Fibroblast of lung (primary cell): ENCODE results near the gene ANO2.

Source experiments
- CTCF ChIP-seq, 2 donors: IDR thresholded peaks in 1 of 2; conservative IDR thresholded peaks in 1 of 2; 1 replicate in 1 of 2; 2 replicates in 1 of 2; pipeline ENCODE4 v1.5.1; 2011 to 2012; ENCODE audit warnings: low read length in 2 of 2, control low read depth in 1 of 2, inconsistent platforms in 1 of 2, low read depth in 1 of 2, mild to moderate bottlenecking in 1 of 2
- EZH2 ChIP-seq: IDR thresholded peaks from 2 replicates; pipeline ENCODE4 v1.5.1; 2012; ENCODE audit warnings: low read length, control low read depth, mild to moderate bottlenecking; ENCODE audit errors: missing control alignments

DNA sequence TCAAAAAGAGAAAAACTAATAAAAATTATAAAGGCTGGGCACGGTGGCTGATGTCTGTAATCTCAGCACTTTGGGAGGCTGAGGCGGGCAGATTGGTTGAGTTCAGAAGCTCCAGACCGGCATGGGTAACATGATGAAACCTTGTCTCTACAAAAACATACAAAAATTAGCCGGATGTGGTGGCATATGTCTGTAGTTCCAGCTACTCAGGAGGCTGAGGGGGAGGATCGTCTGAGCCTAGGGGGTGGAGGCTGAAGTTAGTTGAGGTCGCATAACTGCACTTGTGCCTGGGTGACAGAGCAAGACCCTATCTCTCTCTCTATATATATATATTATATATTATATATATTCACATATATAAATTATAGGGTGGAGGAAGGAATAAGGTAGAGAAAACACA is 32.5 kb upstream of the ANO2 start:
- TF ChIP-seq CTCF (conservative IDR thresholded peaks at IDR 0.05 in 1 of 2, IDR thresholded peaks at IDR 0.05 in 1 of 2; ENCODE audit: low read depth in 1 of 2, low read length in 2 of 2) (no peak), EZH2 (no peak)
